ENCODE measurements around the gene JAK1. TPM values are rescaled to one million over a fixed set of nuclear protein-coding genes. Genes with fewer than 3 reads are reported as not detected.

The JAK1 gene
- total and polyA plus RNA-seq, 2 experiments from 2014 or later: 8.0 to 19.5 TPM

DNA sequence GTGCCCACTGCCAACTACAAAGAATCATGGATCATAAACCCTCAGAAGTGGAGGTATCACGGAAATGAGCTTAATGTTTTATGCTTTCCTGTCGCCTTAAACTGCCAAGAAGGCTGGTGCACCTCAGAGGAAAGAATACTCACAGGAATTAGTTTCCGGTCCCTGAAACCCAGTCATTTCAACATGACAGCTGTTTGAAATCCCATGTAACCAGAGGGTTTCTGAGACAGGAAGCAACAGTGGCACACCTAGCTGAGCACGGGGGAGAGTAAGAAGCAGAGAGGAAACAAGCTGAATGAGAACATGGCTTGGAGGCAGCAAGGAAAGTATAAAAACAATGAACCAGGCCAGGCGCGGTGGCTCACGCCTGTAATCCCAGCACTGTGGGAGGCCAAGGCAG, 3.9 kb downstream of the JAK1 start:
- Histone ChIP-seq H3K4me3 (no peak overlapping the region), H4K20me1 (replicated peaks; ENCODE audit: insufficient read depth) (peaks cover 13% of the 10 kb centered on the region; the same call in 1 of the 2 replicates), H3K36me3 (ENCODE audit: insufficient read depth) (no peaks in the 10 kb centered on the region), H2AFZ (no peak overlapping the region), H3K27ac (ENCODE audit: low read depth) (no peak overlapping the region), H3K9me2 (ENCODE audit: insufficient read depth) (no peaks in the 10 kb centered on the region), H3K27me3 (ENCODE audit: insufficient read depth) (peaks cover 30% of the 10 kb centered on the region), H3K79me2 (replicated peaks; ENCODE audit: insufficient read depth) (peaks cover 43% of the 10 kb centered on the region), H3K4me2 (no peak overlapping the region), H3F3A (replicated peaks; ENCODE audit: low read depth) (no peaks in the 10 kb centered on the region), H3K4me1 (ENCODE audit: insufficient read depth) (peaks cover 5% of the 10 kb centered on the region)
- Mint-ChIP-seq H3K4me1 (peaks cover 40% of the 10 kb centered on the region), H3K27me3 (ENCODE audit: insufficient read depth, low read depth, poor library complexity) (peaks cover 21% of the 10 kb centered on the region), H3K27ac (no peak overlapping the region), H3K36me3 (ENCODE audit: low read depth) (no peaks in the 10 kb centered on the region; the same call in 2 of the 3 replicates), H3K9me3 (no peaks in the 10 kb centered on the region), H3K4me3 (no peak overlapping the region)
- TF ChIP-seq ZNF331 (CRISPR knock-in tag; IDR thresholded peaks at IDR 0.05; ENCODE audit: low read depth) (no peak), EZH2 (IDR thresholded peaks at IDR 0.05; ENCODE audit: low read depth, unreplicated experiment) (no peak), POLR2AphosphoS5 (IDR thresholded peaks at IDR 0.05; ENCODE audit: low read depth) (no peak)
- ATAC-seq (no peak), DNase-seq (ENCODE audit: low spot score) (no peak)

DNA sequence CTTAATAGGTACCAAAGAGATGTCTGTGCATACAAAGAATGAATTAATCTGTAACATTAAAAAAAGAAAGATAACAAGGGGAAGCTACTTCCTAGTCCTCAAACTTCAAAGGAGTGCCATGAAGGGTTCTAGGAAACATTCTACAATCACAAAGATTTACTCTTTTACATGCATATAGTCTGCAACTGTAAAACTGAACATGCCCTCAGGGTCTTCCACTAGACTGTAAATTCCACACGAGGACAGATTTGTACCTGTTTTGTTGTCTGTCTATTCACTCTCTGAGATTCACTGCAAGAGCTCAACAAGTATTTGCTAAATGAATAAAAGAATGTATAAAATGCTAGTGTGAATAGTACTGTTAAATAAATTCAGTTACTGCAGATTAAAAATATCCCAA, 4.4 kb downstream of the JAK1 start:
- peaks cover 8% of the 10 kb centered on the region for H3K4me1 ChIP-seq (ENCODE audit: insufficient read depth)
- H3F3A ChIP-seq (replicated peaks; ENCODE audit: low read depth): no peaks in the 10 kb centered on the region
- H3K27me3 ChIP-seq (ENCODE audit: insufficient read depth): peaks cover 25% of the 10 kb centered on the region
- no peak overlapping the region for H3K4me2 ChIP-seq
- H3K4me3 ChIP-seq: no peak overlapping the region
- no peaks in the 10 kb centered on the region for H3K36me3 ChIP-seq (ENCODE audit: insufficient read depth)
- peaks cover 13% of the 10 kb centered on the region; the same call in 1 of the 2 replicates for H4K20me1 ChIP-seq (replicated peaks; ENCODE audit: insufficient read depth)
- no peaks in the 10 kb centered on the region for H3K9me2 ChIP-seq (ENCODE audit: insufficient read depth)
- no peaks in the 10 kb centered on the region; the same call in 2 of the 3 replicates for H3K36me3 Mint-ChIP-seq (ENCODE audit: low read depth)
- H3K27me3 Mint-ChIP-seq (ENCODE audit: insufficient read depth, low read depth, poor library complexity): peaks cover 17% of the 10 kb centered on the region
- H3K27ac ChIP-seq (ENCODE audit: low read depth): no peak overlapping the region
- DNase-seq (ENCODE audit: low spot score): no peak
- no peak overlapping the region for H2AFZ ChIP-seq
- no peaks in the 10 kb centered on the region for H3K9me3 Mint-ChIP-seq
- ATAC-seq: no peak
- peaks cover 34% of the 10 kb centered on the region for H3K4me1 Mint-ChIP-seq
- no peak overlapping the region for H3K27ac Mint-ChIP-seq
- H3K79me2 ChIP-seq (replicated peaks; ENCODE audit: insufficient read depth): peaks cover 43% of the 10 kb centered on the region
- no peak overlapping the region for H3K4me3 Mint-ChIP-seq
- no peak for TF ChIP-seq POLR2AphosphoS5 (IDR thresholded peaks at IDR 0.05; ENCODE audit: low read depth)
- TF ChIP-seq, protein P1, sequence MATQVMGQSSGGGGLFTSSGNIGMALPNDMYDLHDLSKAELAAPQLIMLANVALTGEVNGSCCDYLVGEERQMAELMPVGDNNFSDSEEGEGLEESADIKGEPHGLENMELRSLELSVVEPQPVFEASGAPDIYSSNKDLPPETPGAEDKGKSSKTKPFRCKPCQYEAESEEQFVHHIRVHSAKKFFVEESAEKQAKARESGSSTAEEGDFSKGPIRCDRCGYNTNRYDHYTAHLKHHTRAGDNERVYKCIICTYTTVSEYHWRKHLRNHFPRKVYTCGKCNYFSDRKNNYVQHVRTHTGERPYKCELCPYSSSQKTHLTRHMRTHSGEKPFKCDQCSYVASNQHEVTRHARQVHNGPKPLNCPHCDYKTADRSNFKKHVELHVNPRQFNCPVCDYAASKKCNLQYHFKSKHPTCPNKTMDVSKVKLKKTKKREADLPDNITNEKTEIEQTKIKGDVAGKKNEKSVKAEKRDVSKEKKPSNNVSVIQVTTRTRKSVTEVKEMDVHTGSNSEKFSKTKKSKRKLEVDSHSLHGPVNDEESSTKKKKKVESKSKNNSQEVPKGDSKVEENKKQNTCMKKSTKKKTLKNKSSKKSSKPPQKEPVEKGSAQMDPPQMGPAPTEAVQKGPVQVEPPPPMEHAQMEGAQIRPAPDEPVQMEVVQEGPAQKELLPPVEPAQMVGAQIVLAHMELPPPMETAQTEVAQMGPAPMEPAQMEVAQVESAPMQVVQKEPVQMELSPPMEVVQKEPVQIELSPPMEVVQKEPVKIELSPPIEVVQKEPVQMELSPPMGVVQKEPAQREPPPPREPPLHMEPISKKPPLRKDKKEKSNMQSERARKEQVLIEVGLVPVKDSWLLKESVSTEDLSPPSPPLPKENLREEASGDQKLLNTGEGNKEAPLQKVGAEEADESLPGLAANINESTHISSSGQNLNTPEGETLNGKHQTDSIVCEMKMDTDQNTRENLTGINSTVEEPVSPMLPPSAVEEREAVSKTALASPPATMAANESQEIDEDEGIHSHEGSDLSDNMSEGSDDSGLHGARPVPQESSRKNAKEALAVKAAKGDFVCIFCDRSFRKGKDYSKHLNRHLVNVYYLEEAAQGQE (IDR thresholded peaks at IDR 0.05; ENCODE audit: unreplicated experiment): no peak
- TF ChIP-seq NANOG (IDR thresholded peaks at IDR 0.05; ENCODE audit: borderline replicate concordance): no peak
- no peak for TF ChIP-seq EZH2phosphoT487 (IDR thresholded peaks at IDR 0.05; ENCODE audit: unreplicated experiment)
- TF ChIP-seq CREB1 (CRISPR knock-in tag; IDR thresholded peaks at IDR 0.05; ENCODE audit: low read depth): no peak
- TF ChIP-seq ZNF114 (CRISPR knock-in tag; IDR thresholded peaks at IDR 0.05): no peak
- TF ChIP-seq, protein P2, sequence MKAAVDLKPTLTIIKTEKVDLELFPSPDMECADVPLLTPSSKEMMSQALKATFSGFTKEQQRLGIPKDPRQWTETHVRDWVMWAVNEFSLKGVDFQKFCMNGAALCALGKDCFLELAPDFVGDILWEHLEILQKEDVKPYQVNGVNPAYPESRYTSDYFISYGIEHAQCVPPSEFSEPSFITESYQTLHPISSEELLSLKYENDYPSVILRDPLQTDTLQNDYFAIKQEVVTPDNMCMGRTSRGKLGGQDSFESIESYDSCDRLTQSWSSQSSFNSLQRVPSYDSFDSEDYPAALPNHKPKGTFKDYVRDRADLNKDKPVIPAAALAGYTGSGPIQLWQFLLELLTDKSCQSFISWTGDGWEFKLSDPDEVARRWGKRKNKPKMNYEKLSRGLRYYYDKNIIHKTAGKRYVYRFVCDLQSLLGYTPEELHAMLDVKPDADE (IDR thresholded peaks at IDR 0.05): no peak
- no peak for TF ChIP-seq STAT1 (IDR thresholded peaks at IDR 0.05; ENCODE audit: unreplicated experiment)
- no peak for TF ChIP-seq ZNF331 (CRISPR knock-in tag; IDR thresholded peaks at IDR 0.05; ENCODE audit: low read depth)
- TF ChIP-seq, protein P3, sequence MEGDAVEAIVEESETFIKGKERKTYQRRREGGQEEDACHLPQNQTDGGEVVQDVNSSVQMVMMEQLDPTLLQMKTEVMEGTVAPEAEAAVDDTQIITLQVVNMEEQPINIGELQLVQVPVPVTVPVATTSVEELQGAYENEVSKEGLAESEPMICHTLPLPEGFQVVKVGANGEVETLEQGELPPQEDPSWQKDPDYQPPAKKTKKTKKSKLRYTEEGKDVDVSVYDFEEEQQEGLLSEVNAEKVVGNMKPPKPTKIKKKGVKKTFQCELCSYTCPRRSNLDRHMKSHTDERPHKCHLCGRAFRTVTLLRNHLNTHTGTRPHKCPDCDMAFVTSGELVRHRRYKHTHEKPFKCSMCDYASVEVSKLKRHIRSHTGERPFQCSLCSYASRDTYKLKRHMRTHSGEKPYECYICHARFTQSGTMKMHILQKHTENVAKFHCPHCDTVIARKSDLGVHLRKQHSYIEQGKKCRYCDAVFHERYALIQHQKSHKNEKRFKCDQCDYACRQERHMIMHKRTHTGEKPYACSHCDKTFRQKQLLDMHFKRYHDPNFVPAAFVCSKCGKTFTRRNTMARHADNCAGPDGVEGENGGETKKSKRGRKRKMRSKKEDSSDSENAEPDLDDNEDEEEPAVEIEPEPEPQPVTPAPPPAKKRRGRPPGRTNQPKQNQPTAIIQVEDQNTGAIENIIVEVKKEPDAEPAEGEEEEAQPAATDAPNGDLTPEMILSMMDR (conservative IDR thresholded peaks at IDR 0.05; ENCODE audit: low read depth in 2 of 2): no peak
- no peak for TF ChIP-seq EZH2 (IDR thresholded peaks at IDR 0.05; ENCODE audit: low read depth, unreplicated experiment)

Measured in GM23338 (cell line).